NT2/D1 (cell line): ENCODE results near the gene ZNF534.
A peak's percentile ranks its signal among the peaks of the same experiment; 100 is the strongest.
"Not testable (repeated sequence)": the region's sequence is repeated elsewhere in the genome, so short reads cannot be mapped to it uniquely, and the experiment has no call there.

Experiments
- DNase-seq: peaks from one replicate; pipeline ENCODE4 v3.0.0-alpha.2; 2011; ENCODE audit warnings: low read depth, low spot score
- H3K27me3 ChIP-seq: 2 replicates; pipeline ENCODE4 v1.6.0; 2011; ENCODE audit warnings: mild to moderate bottlenecking; ENCODE audit not compliant: insufficient read length, insufficient read depth
- H3K36me3 ChIP-seq: 2 replicates; pipeline ENCODE4 v1.6.1; 2011; ENCODE audit warnings: mild to moderate bottlenecking, low read length, mixed read lengths; ENCODE audit not compliant: insufficient read depth, insufficient read length
- H3K4me1 ChIP-seq: 2 replicates; pipeline ENCODE4 v1.5.1; 2011; ENCODE audit not compliant: insufficient read depth, insufficient read length
- H3K4me3 ChIP-seq: 2 replicates; pipeline ENCODE4 v1.5.1; 2011; ENCODE audit warnings: low read depth; ENCODE audit not compliant: insufficient read length
- H3K9ac ChIP-seq: 2 replicates; pipeline ENCODE4 v1.6.0; 2011; ENCODE audit warnings: low read depth; ENCODE audit not compliant: insufficient read length
- H3K9me3 ChIP-seq: 2 replicates; pipeline ENCODE4 v1.5.1; 2011; ENCODE audit warnings: mild to moderate bottlenecking, low read length; ENCODE audit not compliant: insufficient read depth
- SUZ12 ChIP-seq: IDR thresholded peaks from 2 replicates; pipeline ENCODE4 v1.6.1; 2011; ENCODE audit not compliant: insufficient read length, insufficient read depth; ENCODE audit errors: extremely low read depth
- YY1 ChIP-seq: IDR thresholded peaks from 2 replicates; pipeline ENCODE4 v1.6.1; 2011; ENCODE audit not compliant: insufficient read length, insufficient read depth
- ZNF274 ChIP-seq: IDR thresholded peaks from 2 replicates; pipeline ENCODE4 v1.6.1; 2011; ENCODE audit warnings: mild to moderate bottlenecking, low read depth, low read length

Gene ZNF534

GRCh38 chr19:52492201-52492993, 63.4 kb downstream of the ZNF534 start:
- Histone ChIP-seq H3K4me3 (peak overlapping the region; percentile 70), H3K9me3 (peaks cover 10% of the 10 kb centered on the region; the same call in 1 of the 2 replicates), H3K9ac (peak overlapping the region; percentile 90), H3K27me3 (no peaks in the 10 kb centered on the region), H3K4me1 (no peaks in the 10 kb centered on the region), H3K36me3 (no peaks in the 10 kb centered on the region)
- peak; percentile 78 for DNase-seq
- TF ChIP-seq ZNF274 (no peak), YY1 (no peak), SUZ12 (no peak)

DNA sequence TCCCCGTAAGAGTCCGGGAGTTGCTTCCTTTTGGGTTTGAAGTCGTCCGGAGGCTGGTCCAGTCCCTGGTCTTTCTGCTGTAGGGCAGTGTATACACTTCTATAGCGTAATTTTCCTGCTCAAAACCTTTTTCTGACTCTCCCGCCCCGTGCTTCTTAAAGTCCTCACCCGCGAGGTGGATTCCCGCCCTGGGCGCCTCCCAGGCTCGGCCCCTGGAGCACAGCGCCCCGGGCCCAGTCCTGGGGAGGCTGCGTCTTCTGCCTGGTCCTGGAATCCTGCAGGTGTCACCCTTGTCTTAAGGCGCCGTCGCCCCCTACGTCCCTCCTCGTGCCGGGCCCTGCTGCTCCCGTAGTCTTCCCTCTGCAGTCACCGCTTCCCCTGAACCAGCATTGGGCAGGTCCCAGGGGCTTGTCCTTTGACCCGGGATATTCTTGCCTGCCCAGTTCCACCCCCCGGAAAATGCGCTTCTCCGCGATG, 64.1 kb downstream of the ZNF534 start:
- Histone ChIP-seq H3K9me3 (peaks cover 4% of the 10 kb centered on the region; the same call in 1 of the 2 replicates), H3K9ac (peak overlapping the region; percentile 90), H3K36me3 (no peaks in the 10 kb centered on the region), H3K27me3 (no peaks in the 10 kb centered on the region), H3K4me1 (no peaks in the 10 kb centered on the region), H3K4me3 (peak overlapping the region; percentile 70)
- no peak for TF ChIP-seq YY1
- no peak for TF ChIP-seq ZNF274
- TF ChIP-seq SUZ12 = no peak
- DNase-seq = peak; percentile 50

GRCh38 chr19:52494518-52494917, 65.6 kb downstream of the ZNF534 start:
- peaks cover 6% of the 10 kb centered on the region for H3K36me3 ChIP-seq
- no peak for TF ChIP-seq SUZ12
- TF ChIP-seq YY1 = no peak
- TF ChIP-seq ZNF274 = no peak
- no peak overlapping the region for H3K9ac ChIP-seq
- H3K4me3 ChIP-seq = no peak overlapping the region
- H3K27me3 ChIP-seq = no peaks in the 10 kb centered on the region
- no peaks in the 10 kb centered on the region for H3K9me3 ChIP-seq
- H3K4me1 ChIP-seq = no peaks in the 10 kb centered on the region
- DNase-seq = no peak

DNA sequence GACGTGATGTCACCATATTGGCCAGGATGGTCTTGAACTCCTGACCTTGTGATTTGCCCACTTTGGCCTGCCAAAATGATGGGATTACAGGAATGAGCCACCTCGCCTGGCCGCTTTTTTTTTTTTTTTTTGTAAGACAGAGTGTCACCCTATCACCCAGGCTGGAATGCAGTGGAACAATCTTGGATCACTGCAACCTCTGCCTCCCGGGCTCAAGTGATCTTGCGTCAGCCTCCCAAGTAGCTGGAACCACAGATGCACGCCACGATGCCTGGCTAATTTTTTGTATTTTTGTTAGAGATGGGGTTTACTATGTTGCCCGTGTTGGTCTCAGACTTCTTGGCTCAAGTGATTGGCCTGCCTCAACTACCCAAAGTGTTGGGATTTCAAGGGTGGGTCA, 69.6 kb downstream of the ZNF534 start:
- H3K36me3 ChIP-seq = peaks cover 22% of the 10 kb centered on the region
- TF ChIP-seq SUZ12 = no peak
- TF ChIP-seq ZNF274 = no peak
- no peak for TF ChIP-seq YY1
- no peak overlapping the region for H3K4me3 ChIP-seq
- DNase-seq = no peak
- H3K9me3 ChIP-seq = no peaks in the 10 kb centered on the region
- no peaks in the 10 kb centered on the region for H3K4me1 ChIP-seq
- H3K9ac ChIP-seq = no peak overlapping the region
- H3K27me3 ChIP-seq = no peaks in the 10 kb centered on the region

- not testable (repeated sequence) for H3K4me3 ChIP-seq, H3K9ac ChIP-seq, H3K9me3 ChIP-seq, DNase-seq, H3K27me3 ChIP-seq, H3K4me1 ChIP-seq
- peaks cover 32% of the 10 kb centered on the region for H3K36me3 ChIP-seq
Measured at GRCh38 chr19:52500474-52500873, 71.5 kb downstream of the ZNF534 start.

DNA sequence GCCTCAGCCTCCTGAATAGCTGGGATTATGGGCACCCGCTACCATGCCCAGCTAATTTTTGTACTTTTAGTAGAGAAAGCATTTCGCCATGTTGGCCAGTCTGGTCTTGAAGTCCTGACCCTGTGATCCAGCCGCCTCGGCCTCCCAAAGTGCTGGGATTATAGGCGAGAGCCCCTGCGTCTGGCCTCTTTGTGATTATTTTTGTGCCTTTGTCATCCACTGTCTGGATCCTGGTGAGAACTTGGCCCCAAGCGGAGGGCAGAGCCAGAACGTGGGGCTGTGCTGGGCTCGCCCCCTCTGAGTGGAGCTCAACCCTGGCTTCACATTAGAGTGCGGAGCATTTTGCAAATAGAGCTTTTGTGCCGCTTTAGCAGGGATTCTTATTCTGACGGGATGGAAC, 72.0 kb downstream of the ZNF534 start:
- H3K9ac ChIP-seq, DNase-seq, H3K4me3 ChIP-seq, H3K27me3 ChIP-seq, H3K9me3 ChIP-seq, H3K4me1 ChIP-seq: not testable (repeated sequence)
- peaks cover 37% of the 10 kb centered on the region for H3K36me3 ChIP-seq
